Posterior cingulate gyrus (tissue), 11 donors: ENCODE measurements around the gene ZZZ3.
"Not testable (repeated sequence)": the region's sequence is repeated elsewhere in the genome, so short reads cannot be mapped to it uniquely, and the experiment has no call there.

Experiments
- DNase-seq, 10 donors: peaks; one replicate each; pipeline versions ENCODE4 v3.0.0 to v3.0.0-alpha.2; 2020 to 2021; ENCODE audit warnings: mixed read lengths in 3 of 10
- intact Hi-C: fragments of 100-400 bp; cut with DNase I; formaldehyde crosslinking; loops from one replicate; pipeline ENCODE4 v1.15.1; 2023

The ZZZ3 gene

GRCh38 chr1:77672374-77672773 lies 10.1 kb downstream of the ZZZ3 start:
- no peak for DNase-seq
- intact Hi-C loops: no loop called here

GRCh38 chr1:77671836-77672235 lies 10.6 kb downstream of the ZZZ3 start:
- intact Hi-C loops: no loop called here
- no peak for DNase-seq

DNA sequence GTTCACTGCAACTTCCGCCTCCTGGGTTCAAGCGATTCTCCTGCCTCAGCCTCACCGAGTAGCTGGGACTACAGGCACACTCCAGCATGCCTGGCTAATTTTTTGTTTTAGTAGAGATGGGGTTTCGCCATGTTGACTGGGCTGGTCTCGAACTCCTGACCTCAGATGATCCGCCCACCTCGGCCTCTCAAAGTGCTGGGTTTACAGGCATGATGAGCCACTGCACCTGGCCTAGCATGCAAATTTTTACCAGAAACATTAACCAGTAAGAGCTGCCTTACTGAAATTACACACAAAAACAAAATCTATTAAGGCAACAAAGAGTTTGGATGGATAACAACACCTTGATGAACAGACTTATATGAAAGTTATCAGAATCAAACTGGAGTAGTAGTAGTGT lies 12.1 kb downstream of the ZZZ3 start:
- intact Hi-C loops: no loop called here
- DNase-seq: no peak

- DNase-seq: no peak
- intact Hi-C loops: no loop called here
These were observed 13.5 kb downstream of the ZZZ3 start for GRCh38 chr1:77668924-77669449.

GRCh38 chr1:77664939-77665516 lies 17.4 kb downstream of the ZZZ3 start:
- no peak for DNase-seq
- intact Hi-C loops: no loop called here

GRCh38 chr1:77661696-77662095 lies 20.8 kb downstream of the ZZZ3 start:
- intact Hi-C loops: no loop called here
- DNase-seq: no peak

DNA sequence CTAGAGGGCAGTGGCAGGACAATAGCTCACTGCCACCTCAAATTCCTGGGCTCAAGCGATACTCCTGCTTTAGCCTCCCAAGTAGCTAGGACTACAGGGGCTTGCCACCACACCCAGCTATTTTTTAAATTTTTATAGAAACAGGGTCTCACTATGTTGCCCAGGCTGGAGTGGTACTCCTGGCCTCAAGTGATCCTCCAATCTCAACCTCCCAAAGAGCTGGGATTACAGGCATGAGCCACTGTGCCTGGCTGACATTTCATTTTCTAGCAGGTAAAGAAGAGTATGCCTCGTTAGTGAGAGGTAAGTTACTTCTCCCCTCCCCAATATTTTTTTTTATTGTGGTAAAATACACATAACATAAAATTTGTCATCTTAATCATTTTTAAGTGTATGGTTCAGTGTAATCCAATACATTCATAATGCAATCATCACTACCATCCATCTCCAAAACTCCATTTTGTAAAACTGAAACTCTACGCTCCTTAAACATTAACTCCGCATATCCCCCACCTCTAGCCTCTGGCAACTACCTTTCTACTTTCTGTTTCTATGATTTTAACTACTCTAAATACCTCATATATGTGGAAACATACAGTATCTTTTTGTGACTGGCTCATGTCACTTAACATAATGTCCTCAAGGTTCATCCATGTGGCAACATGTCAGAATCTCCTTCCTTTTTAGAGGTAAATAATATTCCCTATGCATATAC lies 22.4 kb downstream of the ZZZ3 start:
- DNase-seq: no peak
- intact Hi-C loops: no loop called here

GRCh38 chr1:77658271-77658670 lies 24.2 kb downstream of the ZZZ3 start:
- intact Hi-C loops: no loop called here

GRCh38 chr1:77655431-77655974 lies 27.0 kb downstream of the ZZZ3 start:
- intact Hi-C loops: no loop called here
- DNase-seq: no peak

More at GRCh38 chr1:77658271-77658670, 24.2 kb downstream of the ZZZ3 start:
- no peak for DNase-seq

DNA sequence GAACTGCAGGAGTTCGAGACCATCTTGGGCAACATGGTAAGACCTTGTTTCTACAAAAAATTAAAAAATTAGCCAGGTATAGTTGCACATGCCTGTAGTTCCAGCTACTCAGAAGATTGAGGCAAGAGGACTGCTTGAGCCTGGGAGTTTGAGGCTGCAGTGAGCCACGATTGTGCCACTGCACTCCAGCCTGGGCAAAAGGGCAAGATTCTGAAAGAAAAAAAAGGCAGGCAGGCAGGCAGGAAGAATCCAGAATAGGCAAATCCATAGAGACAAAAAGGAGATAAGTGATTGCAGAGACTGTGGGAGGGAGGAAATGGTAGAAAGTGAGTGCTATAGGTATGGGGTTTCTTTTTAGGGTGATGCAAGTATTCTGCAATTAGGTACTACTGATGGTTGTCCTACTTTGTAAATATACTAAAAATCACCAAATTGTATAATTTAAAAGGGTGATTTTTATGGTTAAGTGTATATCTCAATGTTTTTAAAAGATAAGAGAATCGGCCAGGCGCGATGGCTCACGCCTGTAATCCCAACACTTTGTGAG lies 29.4 kb downstream of the ZZZ3 start:
- DNase-seq: no peak
- intact Hi-C loops: no loop called here

GRCh38 chr1:77652268-77652667 lies 30.2 kb downstream of the ZZZ3 start:
- intact Hi-C loops: no loop called here
- no peak for DNase-seq

DNA sequence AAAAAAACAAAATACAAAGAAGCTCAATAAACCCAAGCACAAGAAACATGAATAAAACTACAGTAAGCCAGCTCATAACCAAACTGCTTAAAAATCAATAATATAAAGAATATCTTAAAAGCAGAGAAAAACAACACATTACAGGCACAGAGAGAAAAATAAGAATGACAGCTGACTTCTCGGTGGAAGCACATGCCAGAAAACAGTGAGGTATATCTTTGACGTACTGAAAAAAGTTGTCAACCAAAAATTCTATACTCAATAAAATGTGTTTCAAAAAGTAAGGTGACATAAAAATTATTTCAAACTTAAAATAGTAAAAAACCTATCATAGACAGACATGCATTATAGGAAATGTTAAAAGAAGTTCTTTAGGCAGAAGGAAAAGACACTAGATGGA lies 33.3 kb downstream of the ZZZ3 start:
- intact Hi-C loops: no loop called here
- DNase-seq: no peak

- intact Hi-C loops, DNase-seq: not testable (repeated sequence)
These were observed 36.2 kb downstream of the ZZZ3 start for GRCh38 chr1:77646224-77646623.

DNA sequence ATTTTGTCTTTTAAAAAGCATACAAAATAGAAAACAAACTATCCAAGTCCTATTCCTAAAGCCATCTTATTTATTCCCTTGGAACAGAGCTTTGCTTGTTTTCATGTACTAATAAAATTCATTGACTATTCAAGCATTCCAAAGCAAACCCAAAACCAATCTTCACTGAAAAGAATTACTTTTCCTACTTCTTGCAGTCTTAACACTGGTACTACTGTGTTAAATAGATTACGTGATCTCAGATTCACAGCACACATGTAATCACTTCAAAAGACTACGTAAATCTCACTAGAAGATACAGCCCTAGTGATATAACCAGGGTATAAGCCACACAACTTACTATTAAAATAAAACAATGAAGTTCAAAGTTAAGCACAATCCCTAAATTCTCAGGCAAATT lies 39.0 kb downstream of the ZZZ3 start:
- intact Hi-C loops: no loop called here
- DNase-seq: no peak

- intact Hi-C loops: no loop called here
These were observed 39.5 kb downstream of the ZZZ3 start for GRCh38 chr1:77642941-77643340.

DNA sequence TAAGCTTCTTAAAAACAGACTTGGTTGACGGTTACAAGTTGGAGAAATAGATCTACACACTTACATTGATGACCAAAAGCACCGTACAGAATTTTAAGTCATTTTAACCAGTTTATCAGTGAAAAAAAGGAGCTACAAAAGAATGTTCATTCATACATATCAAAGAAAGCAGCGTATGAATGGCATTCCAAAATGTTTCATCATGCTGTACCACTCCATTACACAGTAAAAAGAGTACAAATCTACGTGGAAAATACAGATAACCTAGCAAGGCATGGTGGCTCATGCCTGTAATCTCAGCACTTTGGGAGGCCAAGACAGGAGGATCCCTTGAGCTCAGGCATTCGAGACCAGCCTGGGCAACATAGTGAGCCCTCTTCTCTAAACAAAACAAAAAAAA lies 40.3 kb downstream of the ZZZ3 start:
- no peak for DNase-seq
- intact Hi-C loops: no loop called here

More at GRCh38 chr1:77642941-77643340, 39.5 kb downstream of the ZZZ3 start:
- DNase-seq: no peak

DNA sequence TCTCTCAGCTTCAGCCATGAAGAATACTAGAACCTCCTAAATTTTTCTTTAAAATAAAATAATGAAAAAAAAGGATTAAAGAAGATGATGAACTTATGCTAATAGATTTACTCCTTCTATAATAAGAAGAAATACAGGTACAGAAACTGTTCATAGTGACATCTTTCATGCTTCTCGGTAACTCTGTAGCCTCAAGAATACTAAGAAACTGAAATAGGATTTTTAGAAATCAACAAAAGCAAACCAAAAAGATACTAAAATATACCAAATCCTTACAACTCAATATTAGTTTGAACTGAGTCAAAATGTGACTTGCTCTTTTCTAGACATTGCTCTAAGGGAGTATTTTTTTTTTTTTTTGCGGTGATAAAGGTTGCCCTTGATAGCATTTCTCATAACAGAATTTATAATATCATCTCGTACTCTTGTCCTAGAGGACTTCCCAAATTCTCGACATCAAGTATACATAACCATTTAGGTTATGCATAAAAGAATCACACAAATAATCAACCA lies 42.8 kb downstream of the ZZZ3 start:
- no peak for DNase-seq
- intact Hi-C loops: no loop called here

DNA sequence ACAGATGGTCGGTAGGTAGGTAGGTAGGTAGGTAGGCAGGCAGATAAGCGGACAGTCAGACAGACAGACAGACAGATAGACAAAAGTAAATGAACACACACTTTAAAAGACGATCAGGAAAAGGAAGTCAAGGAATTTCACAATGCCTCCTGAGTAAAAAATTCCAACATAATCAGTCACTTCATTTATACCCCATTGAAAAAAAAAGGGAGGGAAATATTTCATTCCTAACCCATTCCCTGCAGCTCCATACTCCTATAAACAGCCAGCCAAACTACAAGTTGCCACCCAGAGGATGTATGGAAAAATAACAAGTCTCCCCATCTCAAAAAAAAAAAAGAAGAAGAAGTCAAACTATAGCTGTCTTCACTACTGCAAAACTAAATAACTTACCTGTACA lies 43.4 kb downstream of the ZZZ3 start:
- intact Hi-C loops: no loop called here
- no peak for DNase-seq

- intact Hi-C loops: no loop called here
- DNase-seq: no peak
These were observed 45.6 kb downstream of the ZZZ3 start for GRCh38 chr1:77636864-77637263.
